ENCODE measurements around the gene ANKIB1.

The ANKIB1 gene

DNA sequence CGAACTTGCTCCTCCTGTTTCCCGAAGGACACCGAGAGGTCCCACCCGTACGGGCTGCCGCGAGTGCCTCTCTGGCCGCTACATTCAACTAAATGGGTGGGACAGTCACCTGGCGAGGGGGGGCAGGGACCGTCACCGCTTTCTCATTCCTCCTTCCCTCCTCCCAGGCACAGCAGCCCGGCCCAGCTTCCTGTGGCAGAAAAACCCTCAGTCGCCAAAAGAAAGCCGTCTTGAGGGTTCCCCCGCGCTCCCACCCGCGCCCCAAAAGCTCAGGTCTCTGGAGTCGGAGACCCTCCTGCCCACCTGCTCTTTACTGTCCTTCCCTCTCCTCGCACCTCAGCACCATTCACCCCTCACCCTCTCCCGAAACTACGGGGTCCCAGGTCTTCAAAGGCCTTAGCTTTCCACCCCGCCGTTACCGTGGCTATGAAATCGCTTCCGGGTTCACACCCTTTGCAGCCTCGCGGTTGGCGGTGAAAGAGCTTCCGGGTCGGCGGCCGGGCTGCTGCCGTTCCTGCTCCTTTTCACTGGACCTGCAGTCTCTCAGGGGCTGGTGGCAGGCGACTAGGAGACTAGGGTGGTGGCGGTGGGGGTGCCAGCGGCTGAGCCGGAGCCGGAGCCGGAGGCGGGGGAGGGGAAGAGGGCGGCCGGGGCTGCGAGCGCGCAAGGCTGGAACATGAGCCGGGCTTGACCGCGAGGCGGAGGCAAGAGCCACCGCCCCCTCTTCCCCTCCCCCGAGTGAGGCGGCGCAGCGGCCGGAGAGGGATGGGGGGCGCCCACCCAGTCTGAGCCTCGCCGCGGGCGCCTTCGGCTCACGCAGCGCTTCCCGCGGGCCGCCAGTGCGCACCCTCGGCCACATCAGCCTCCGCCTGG lies at the start of gene ANKIB1, which contains the start of gene KRIT1:
Gene ANKIB1, plus strand, starts transcription at position 488 of the 873 bp plus-strand sequence. CDS start 49,005 bp downstream, outside the sequence.
Gene KRIT1, minus strand, starts transcription at position 428 of the 873 bp plus-strand sequence. CDS start 3,779 bp downstream, outside the sequence.
- Histone ChIP-seq H3K36me3 (ENCODE audit: control insufficient read depth, insufficient read depth, low read length) (no peaks in the 10 kb centered on the region), H3K27me3 (ENCODE audit: control insufficient read depth, insufficient read depth, low read length) (no peaks in the 10 kb centered on the region), H3K9ac (ENCODE audit: low read depth, low read length) (peak within 1 kb of the TSS; percentile 94), H3K9me3 (ENCODE audit: control insufficient read depth, insufficient read depth, low read length) (no peaks in the 10 kb centered on the region), H3K4me3 (ENCODE audit: low read depth, low read length) (peak within 1 kb of the TSS; percentile 99), H3K4me1 (ENCODE audit: control insufficient read depth, insufficient read depth, low read length) (no peaks in the 10 kb centered on the region)

- Histone ChIP-seq H3K9me3 (ENCODE audit: control insufficient read depth, insufficient read depth, low read length) (no peaks in the 10 kb centered on the region), H3K4me3 (ENCODE audit: low read depth, low read length) (no peak overlapping the region), H3K27me3 (ENCODE audit: control insufficient read depth, insufficient read depth, low read length) (no peaks in the 10 kb centered on the region), H3K36me3 (ENCODE audit: control insufficient read depth, insufficient read depth, low read length) (peaks cover 2% of the 10 kb centered on the region), H3K4me1 (ENCODE audit: control insufficient read depth, insufficient read depth, low read length) (no peaks in the 10 kb centered on the region), H3K9ac (ENCODE audit: low read depth, low read length) (no peak overlapping the region)
These were observed 45.0 kb upstream of the ANKIB1 start for GRCh38 chr7:92200791-92201190.

DNA sequence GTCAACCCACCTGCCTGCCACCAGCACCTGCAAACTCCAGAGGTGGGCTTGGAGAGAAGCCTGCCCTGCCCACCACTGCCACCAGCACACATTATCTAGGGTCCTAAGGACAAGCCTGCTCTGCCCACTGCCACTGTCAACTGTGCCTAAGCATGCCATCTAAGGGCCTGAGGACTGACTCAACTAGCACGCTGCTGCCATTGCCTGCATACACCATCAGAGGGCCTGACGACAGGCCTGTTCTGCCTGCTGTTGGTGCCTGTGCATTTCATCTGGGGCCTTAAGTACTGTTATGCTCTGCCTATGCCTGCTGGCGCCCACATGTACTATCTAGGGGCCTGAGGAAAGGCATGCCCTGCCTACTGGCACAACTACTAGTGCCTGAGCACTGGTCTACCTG lies 39.8 kb upstream of the ANKIB1 start:
- no peaks in the 10 kb centered on the region for H3K27me3 ChIP-seq (ENCODE audit: control insufficient read depth, insufficient read depth, low read length)
- H3K4me3 ChIP-seq (ENCODE audit: low read depth, low read length): no peak overlapping the region
- peaks cover 2% of the 10 kb centered on the region for H3K36me3 ChIP-seq (ENCODE audit: control insufficient read depth, insufficient read depth, low read length)
- no peaks in the 10 kb centered on the region for H3K9me3 ChIP-seq (ENCODE audit: control insufficient read depth, insufficient read depth, low read length)
- H3K4me1 ChIP-seq (ENCODE audit: control insufficient read depth, insufficient read depth, low read length): no peaks in the 10 kb centered on the region
- no peak overlapping the region for H3K9ac ChIP-seq (ENCODE audit: low read depth, low read length)

- no peaks in the 10 kb centered on the region for H3K4me1 ChIP-seq (ENCODE audit: control insufficient read depth, insufficient read depth, low read length)
- peaks cover 2% of the 10 kb centered on the region for H3K36me3 ChIP-seq (ENCODE audit: control insufficient read depth, insufficient read depth, low read length)
- no peaks in the 10 kb centered on the region for H3K9me3 ChIP-seq (ENCODE audit: control insufficient read depth, insufficient read depth, low read length)
- H3K9ac ChIP-seq (ENCODE audit: low read depth, low read length): no peak overlapping the region
- no peaks in the 10 kb centered on the region for H3K27me3 ChIP-seq (ENCODE audit: control insufficient read depth, insufficient read depth, low read length)
- no peak overlapping the region for H3K4me3 ChIP-seq (ENCODE audit: low read depth, low read length)
These were observed 39.1 kb upstream of the ANKIB1 start for GRCh38 chr7:92206672-92207071.

DNA sequence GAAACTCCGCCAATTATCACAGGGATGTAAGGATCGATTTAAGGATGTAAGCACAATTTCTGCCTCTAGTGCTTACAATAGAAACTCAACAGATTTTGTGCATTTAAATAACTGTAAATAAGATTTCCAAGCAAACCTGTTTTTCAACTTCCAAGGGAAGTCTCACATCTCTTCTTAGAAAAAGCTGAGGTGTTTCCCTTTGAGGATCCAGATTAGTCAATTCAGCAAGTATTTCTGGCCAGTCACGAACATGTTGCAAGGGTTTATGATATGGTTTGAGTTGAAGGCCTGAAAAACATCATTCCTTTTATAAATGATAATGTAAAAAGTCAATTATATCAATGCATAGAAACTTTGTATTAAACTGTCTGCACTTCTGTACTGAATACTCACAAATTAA lies 24.0 kb upstream of the ANKIB1 start:
- Histone ChIP-seq H3K36me3 (ENCODE audit: control insufficient read depth, insufficient read depth, low read length) (peaks cover 7% of the 10 kb centered on the region), H3K9ac (ENCODE audit: low read depth, low read length) (no peak overlapping the region), H3K27me3 (ENCODE audit: control insufficient read depth, insufficient read depth, low read length) (no peaks in the 10 kb centered on the region), H3K4me3 (ENCODE audit: low read depth, low read length) (no peak overlapping the region), H3K9me3 (ENCODE audit: control insufficient read depth, insufficient read depth, low read length) (no peaks in the 10 kb centered on the region), H3K4me1 (ENCODE audit: control insufficient read depth, insufficient read depth, low read length) (no peaks in the 10 kb centered on the region)

GRCh38 chr7:92226981-92227380 lies 18.8 kb upstream of the ANKIB1 start:
- Histone ChIP-seq H3K9ac (ENCODE audit: low read depth, low read length) (no peak overlapping the region), H3K4me3 (ENCODE audit: low read depth, low read length) (no peak overlapping the region), H3K9me3 (ENCODE audit: control insufficient read depth, insufficient read depth, low read length) (no peaks in the 10 kb centered on the region), H3K36me3 (ENCODE audit: control insufficient read depth, insufficient read depth, low read length) (no peaks in the 10 kb centered on the region), H3K27me3 (ENCODE audit: control insufficient read depth, insufficient read depth, low read length) (no peaks in the 10 kb centered on the region), H3K4me1 (ENCODE audit: control insufficient read depth, insufficient read depth, low read length) (no peaks in the 10 kb centered on the region)

GRCh38 chr7:92228100-92228499 lies 17.7 kb upstream of the ANKIB1 start:
- H3K36me3 ChIP-seq (ENCODE audit: control insufficient read depth, insufficient read depth, low read length): no peaks in the 10 kb centered on the region
- H3K27me3 ChIP-seq (ENCODE audit: control insufficient read depth, insufficient read depth, low read length): no peaks in the 10 kb centered on the region
- no peak overlapping the region for H3K9ac ChIP-seq (ENCODE audit: low read depth, low read length)
- H3K4me3 ChIP-seq (ENCODE audit: low read depth, low read length): no peak overlapping the region
- H3K4me1 ChIP-seq (ENCODE audit: control insufficient read depth, insufficient read depth, low read length): no peaks in the 10 kb centered on the region
- no peaks in the 10 kb centered on the region for H3K9me3 ChIP-seq (ENCODE audit: control insufficient read depth, insufficient read depth, low read length)

- Histone ChIP-seq H3K4me3 (ENCODE audit: low read depth, low read length) (no peak overlapping the region), H3K27me3 (ENCODE audit: control insufficient read depth, insufficient read depth, low read length) (no peaks in the 10 kb centered on the region), H3K9me3 (ENCODE audit: control insufficient read depth, insufficient read depth, low read length) (no peaks in the 10 kb centered on the region), H3K9ac (ENCODE audit: low read depth, low read length) (no peak overlapping the region), H3K36me3 (ENCODE audit: control insufficient read depth, insufficient read depth, low read length) (no peaks in the 10 kb centered on the region), H3K4me1 (ENCODE audit: control insufficient read depth, insufficient read depth, low read length) (no peaks in the 10 kb centered on the region)
These were observed 17.0 kb upstream of the ANKIB1 start for GRCh38 chr7:92228742-92229141.

DNA sequence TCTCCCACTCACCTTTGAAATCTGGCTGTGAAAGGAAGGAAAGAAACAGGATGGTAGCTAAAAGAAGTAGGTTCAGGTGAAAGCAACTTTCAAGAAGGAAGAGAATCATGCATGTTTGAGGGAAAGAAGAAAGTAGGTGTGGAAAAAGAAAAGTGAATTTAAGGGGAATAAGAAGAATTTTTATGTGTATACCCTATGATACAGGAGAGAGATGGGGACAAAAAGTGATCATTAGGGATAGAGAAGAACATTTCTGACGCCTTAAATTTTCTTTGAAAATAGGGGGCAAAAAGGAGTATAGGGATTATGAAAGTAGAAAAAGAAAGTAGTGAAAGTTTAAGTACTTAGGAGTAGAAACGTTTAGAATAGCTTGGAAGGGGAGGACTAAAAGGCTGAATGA lies 15.2 kb upstream of the ANKIB1 start:
- Histone ChIP-seq H3K9me3 (ENCODE audit: control insufficient read depth, insufficient read depth, low read length) (no peaks in the 10 kb centered on the region), H3K9ac (ENCODE audit: low read depth, low read length) (no peak overlapping the region), H3K27me3 (ENCODE audit: control insufficient read depth, insufficient read depth, low read length) (no peaks in the 10 kb centered on the region), H3K4me1 (ENCODE audit: control insufficient read depth, insufficient read depth, low read length) (no peaks in the 10 kb centered on the region), H3K4me3 (ENCODE audit: low read depth, low read length) (no peak overlapping the region), H3K36me3 (ENCODE audit: control insufficient read depth, insufficient read depth, low read length) (no peaks in the 10 kb centered on the region)

DNA sequence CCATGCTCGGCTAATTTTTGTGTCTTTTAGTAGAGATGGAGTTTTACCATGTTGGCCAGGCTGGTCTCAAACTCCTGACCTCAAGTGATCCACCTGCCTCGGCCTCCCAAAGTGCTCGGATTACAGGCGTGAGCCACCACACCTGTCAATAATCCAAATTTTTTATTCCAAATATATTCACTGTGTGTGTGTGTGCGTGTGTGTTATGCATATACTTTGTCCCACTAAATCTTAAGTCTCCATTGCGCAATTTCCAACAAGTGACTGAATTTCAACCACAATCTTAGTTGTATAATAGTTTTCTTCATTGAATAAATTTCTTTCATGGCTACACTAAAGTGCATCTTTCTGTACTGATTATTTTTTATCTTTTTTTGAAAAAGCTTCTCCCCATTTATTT lies 2.8 kb upstream of the ANKIB1 start:
- H3K4me3 ChIP-seq (ENCODE audit: low read depth, low read length): no peak overlapping the region
- H3K9me3 ChIP-seq (ENCODE audit: control insufficient read depth, insufficient read depth, low read length): no peaks in the 10 kb centered on the region
- no peak overlapping the region for H3K9ac ChIP-seq (ENCODE audit: low read depth, low read length)
- no peaks in the 10 kb centered on the region for H3K4me1 ChIP-seq (ENCODE audit: control insufficient read depth, insufficient read depth, low read length)
- H3K27me3 ChIP-seq (ENCODE audit: control insufficient read depth, insufficient read depth, low read length): no peaks in the 10 kb centered on the region
- H3K36me3 ChIP-seq (ENCODE audit: control insufficient read depth, insufficient read depth, low read length): no peaks in the 10 kb centered on the region

GRCh38 chr7:92244808-92245486 lies 827 bp upstream of the ANKIB1 start:
- H3K4me3 ChIP-seq (ENCODE audit: low read depth, low read length): peak overlapping the region; percentile 99
- no peaks in the 10 kb centered on the region for H3K4me1 ChIP-seq (ENCODE audit: control insufficient read depth, insufficient read depth, low read length)
- H3K36me3 ChIP-seq (ENCODE audit: control insufficient read depth, insufficient read depth, low read length): no peaks in the 10 kb centered on the region
- no peaks in the 10 kb centered on the region for H3K27me3 ChIP-seq (ENCODE audit: control insufficient read depth, insufficient read depth, low read length)
- H3K9me3 ChIP-seq (ENCODE audit: control insufficient read depth, insufficient read depth, low read length): no peaks in the 10 kb centered on the region
- peak overlapping the region; percentile 94 for H3K9ac ChIP-seq (ENCODE audit: low read depth, low read length)

All from iPS-15b (cell line).